K562 (cell line): ENCODE data around the gene DRAXIN.

Experiments
- MTA2 ChIP-seq: fragments of 450-650 bp; IDR thresholded peaks from 2 replicates; pipeline ENCODE4 v1.6.1; 2016; ENCODE audit warnings: low read depth
- POLR2A ChIP-seq: fragments of 450-650 bp; conservative IDR thresholded peaks from 2 replicates; pipeline ENCODE4 v1.6.1; 2016
- SAP30 ChIP-seq: fragments of 200-600 bp; sonication (generic); IDR thresholded peaks from 2 replicates; pipeline ENCODE4 v1.6.1; 2012; ENCODE audit warnings: borderline replicate concordance, low read depth, mild to moderate bottlenecking, moderate library complexity, low read length, control low read depth, inconsistent platforms; ENCODE audit not compliant: insufficient read depth, poor library complexity, severe bottlenecking
- ZFX ChIP-seq: sonication (generic); formaldehyde crosslinking; IDR thresholded peaks from 2 replicates; pipeline ENCODE4 v1.8.0; 2022; ENCODE audit warnings: mild to moderate bottlenecking, missing genetic modification reagents, moderate library complexity
- ZKSCAN1 ChIP-seq: fragments of 150-350 bp; IDR thresholded peaks from 2 replicates; pipeline ENCODE4 v1.6.1; 2016; ENCODE audit warnings: low read depth, low read length
- ZNF23 ChIP-seq: fragments of 250-450 bp; sonication (Bioruptor Pico); IDR thresholded peaks from 2 replicates; pipeline ENCODE4 v1.4.0; 2020; ENCODE audit warnings: mild to moderate bottlenecking
- ZNF263 ChIP-seq: sonication (generic); formaldehyde crosslinking; IDR thresholded peaks from 2 replicates; pipeline ENCODE4 v1.8.0; 2022; ENCODE audit warnings: mild to moderate bottlenecking, missing genetic modification reagents, borderline replicate concordance
- TF ChIP-seq, protein P1 (sequence below): fragments of 250-450 bp; sonication (Bioruptor Pico); IDR thresholded peaks from 2 replicates; pipeline ENCODE4 v1.8.0; 2022; ENCODE audit warnings: moderate library complexity, mild to moderate bottlenecking, inconsistent platforms
- TF ChIP-seq, protein P2 (sequence below), 3 experiments: IDR thresholded peaks in 2 of 3; conservative IDR thresholded peaks in 1 of 3; 2 replicates each; pipeline ENCODE4 v1.5.1; 2011 to 2012; ENCODE audit warnings: low read length in 3 of 3, mild to moderate bottlenecking in 3 of 3, control low read depth in 2 of 3, improper control_type of control experiment in 1 of 3, inconsistent platforms in 1 of 3, low read depth in 1 of 3, mixed read lengths in 1 of 3, moderate library complexity in 1 of 3; ENCODE audit not compliant: insufficient read depth in 2 of 3

DNA sequence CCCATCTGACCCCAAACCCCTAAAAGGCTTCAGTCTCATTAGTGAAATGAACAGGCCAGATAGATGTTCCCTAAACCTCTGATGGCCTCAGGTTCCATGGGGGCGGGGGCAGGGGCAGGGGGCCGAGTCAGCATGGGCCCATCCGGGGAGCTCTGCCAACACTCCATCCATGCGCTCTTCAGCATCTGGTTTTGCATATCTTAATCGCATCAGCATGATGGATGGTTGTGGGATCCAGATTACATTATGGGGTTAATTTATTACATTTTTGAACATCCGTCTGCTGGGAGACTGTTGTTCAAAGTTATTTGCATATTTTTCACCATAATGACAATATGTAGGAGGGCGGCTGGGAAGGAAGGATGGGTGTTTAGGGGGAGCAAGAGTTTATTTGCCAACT, 7.4 kb upstream of the DRAXIN start:
- TF ChIP-seq MTA2 (no peak), ZFX (CRISPR knock-in tag) (no peak), ZNF23 (CRISPR knock-in tag) (no peak), POLR2A (no peak), ZNF263 (CRISPR knock-in tag) (no peak), ZKSCAN1 (no peak), SAP30 (no peak)
- TF ChIP-seq, protein P1, sequence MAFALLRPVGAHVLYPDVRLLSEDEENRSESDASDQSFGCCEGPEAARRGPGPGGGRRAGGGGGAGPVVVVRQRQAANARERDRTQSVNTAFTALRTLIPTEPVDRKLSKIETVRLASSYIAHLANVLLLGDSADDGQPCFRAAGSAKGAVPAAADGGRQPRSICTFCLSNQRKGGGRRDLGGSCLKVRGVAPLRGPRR = no peak
- TF ChIP-seq, protein P2, sequence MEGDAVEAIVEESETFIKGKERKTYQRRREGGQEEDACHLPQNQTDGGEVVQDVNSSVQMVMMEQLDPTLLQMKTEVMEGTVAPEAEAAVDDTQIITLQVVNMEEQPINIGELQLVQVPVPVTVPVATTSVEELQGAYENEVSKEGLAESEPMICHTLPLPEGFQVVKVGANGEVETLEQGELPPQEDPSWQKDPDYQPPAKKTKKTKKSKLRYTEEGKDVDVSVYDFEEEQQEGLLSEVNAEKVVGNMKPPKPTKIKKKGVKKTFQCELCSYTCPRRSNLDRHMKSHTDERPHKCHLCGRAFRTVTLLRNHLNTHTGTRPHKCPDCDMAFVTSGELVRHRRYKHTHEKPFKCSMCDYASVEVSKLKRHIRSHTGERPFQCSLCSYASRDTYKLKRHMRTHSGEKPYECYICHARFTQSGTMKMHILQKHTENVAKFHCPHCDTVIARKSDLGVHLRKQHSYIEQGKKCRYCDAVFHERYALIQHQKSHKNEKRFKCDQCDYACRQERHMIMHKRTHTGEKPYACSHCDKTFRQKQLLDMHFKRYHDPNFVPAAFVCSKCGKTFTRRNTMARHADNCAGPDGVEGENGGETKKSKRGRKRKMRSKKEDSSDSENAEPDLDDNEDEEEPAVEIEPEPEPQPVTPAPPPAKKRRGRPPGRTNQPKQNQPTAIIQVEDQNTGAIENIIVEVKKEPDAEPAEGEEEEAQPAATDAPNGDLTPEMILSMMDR (IDR thresholded peaks at IDR 0.05 in 2 of 3, conservative IDR thresholded peaks at IDR 0.05 in 1 of 3; ENCODE audit: insufficient read depth in 2 of 3, low read depth in 1 of 3, low read length in 3 of 3) = no peak
